Liver (tissue), 3 donors: ENCODE measurements around the gene ALPP.

ENCODE experiments used
- FOXA1 ChIP-seq: IDR thresholded peaks from 2 replicates; pipeline ENCODE4 v1.6.1; 2016; ENCODE audit warnings: antibody characterized with exemption
- GABPA ChIP-seq, 2 donors: IDR thresholded peaks in 1 of 2; conservative IDR thresholded peaks in 1 of 2; 2 replicates each; pipeline ENCODE4 v1.6.1; 2016; ENCODE audit warnings: antibody characterized with exemption in 2 of 2, mild to moderate bottlenecking in 1 of 2, moderate library complexity in 1 of 2
- RXRA ChIP-seq, 2 donors: IDR thresholded peaks; 2 replicates each; pipeline ENCODE4 v1.6.1; 2017 to 2018; ENCODE audit warnings: antibody characterized with exemption in 2 of 2, mild to moderate bottlenecking in 1 of 2
- TF ChIP-seq, protein P1 (sequence below): fragments of 150-350 bp; IDR thresholded peaks from 2 replicates; pipeline ENCODE4 v1.5.1; 2017; ENCODE audit warnings: improper control_type of control experiment, low read depth, low read length; ENCODE audit not compliant: missing input control
- TF ChIP-seq, protein P2 (sequence below): IDR thresholded peaks from 2 replicates; pipeline ENCODE4 v1.6.1; 2016; ENCODE audit warnings: antibody characterized with exemption
- TF ChIP-seq, protein P3 (sequence below): IDR thresholded peaks from 2 replicates; pipeline ENCODE4 v1.6.1; 2016; ENCODE audit warnings: antibody characterized with exemption
- TF ChIP-seq, protein P4 (sequence below): IDR thresholded peaks from 2 replicates; pipeline ENCODE4 v1.6.1; 2016; ENCODE audit warnings: antibody characterized with exemption, mild to moderate bottlenecking
- donor health status: healthy.
- donor health status: healthy.

DNA sequence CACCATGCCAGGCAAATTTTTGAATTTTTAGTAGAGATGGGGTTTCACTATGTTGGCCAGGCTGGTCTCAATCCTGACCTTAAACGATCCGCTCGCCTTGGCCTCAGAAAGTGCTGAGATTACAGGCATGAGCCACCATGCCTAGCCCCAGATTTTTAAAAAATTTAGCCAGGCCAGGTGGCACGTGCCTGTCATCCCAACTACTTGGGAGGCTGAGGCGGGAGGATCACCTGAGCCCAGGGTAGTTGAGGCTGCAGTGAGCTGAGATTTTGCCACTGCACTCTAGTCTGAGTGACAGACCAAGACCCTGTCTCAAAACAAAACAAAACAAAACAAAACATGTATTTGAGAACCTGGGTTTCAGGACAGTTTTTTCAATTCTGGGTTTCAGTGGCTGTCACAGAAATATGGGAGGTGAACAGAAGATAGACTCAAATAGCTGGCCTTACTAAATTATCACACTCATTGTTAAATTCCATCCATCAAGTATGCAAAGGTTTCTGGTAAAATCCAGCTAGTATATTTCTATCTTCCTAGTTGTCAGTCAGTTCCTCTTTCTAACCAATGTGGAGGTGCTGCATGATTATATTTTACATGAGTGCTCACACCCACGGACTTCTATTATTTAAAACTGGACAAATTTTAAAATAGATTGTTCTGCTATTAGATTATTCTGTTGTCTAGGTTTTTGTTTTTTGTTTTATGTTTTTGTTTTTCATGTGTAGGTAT, 33.5 kb downstream of the ALPP start:
- TF ChIP-seq RXRA (IDR thresholded peaks at IDR 0.05) (no peak), GABPA (IDR thresholded peaks at IDR 0.05 in 1 of 2, conservative IDR thresholded peaks at IDR 0.05 in 1 of 2) (no peak), FOXA1 (no peak)
- TF ChIP-seq, protein P1, sequence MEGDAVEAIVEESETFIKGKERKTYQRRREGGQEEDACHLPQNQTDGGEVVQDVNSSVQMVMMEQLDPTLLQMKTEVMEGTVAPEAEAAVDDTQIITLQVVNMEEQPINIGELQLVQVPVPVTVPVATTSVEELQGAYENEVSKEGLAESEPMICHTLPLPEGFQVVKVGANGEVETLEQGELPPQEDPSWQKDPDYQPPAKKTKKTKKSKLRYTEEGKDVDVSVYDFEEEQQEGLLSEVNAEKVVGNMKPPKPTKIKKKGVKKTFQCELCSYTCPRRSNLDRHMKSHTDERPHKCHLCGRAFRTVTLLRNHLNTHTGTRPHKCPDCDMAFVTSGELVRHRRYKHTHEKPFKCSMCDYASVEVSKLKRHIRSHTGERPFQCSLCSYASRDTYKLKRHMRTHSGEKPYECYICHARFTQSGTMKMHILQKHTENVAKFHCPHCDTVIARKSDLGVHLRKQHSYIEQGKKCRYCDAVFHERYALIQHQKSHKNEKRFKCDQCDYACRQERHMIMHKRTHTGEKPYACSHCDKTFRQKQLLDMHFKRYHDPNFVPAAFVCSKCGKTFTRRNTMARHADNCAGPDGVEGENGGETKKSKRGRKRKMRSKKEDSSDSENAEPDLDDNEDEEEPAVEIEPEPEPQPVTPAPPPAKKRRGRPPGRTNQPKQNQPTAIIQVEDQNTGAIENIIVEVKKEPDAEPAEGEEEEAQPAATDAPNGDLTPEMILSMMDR, result no peak
- TF ChIP-seq, protein P2, sequence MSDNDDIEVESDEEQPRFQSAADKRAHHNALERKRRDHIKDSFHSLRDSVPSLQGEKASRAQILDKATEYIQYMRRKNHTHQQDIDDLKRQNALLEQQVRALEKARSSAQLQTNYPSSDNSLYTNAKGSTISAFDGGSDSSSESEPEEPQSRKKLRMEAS, result no peak
- TF ChIP-seq, protein P3, sequence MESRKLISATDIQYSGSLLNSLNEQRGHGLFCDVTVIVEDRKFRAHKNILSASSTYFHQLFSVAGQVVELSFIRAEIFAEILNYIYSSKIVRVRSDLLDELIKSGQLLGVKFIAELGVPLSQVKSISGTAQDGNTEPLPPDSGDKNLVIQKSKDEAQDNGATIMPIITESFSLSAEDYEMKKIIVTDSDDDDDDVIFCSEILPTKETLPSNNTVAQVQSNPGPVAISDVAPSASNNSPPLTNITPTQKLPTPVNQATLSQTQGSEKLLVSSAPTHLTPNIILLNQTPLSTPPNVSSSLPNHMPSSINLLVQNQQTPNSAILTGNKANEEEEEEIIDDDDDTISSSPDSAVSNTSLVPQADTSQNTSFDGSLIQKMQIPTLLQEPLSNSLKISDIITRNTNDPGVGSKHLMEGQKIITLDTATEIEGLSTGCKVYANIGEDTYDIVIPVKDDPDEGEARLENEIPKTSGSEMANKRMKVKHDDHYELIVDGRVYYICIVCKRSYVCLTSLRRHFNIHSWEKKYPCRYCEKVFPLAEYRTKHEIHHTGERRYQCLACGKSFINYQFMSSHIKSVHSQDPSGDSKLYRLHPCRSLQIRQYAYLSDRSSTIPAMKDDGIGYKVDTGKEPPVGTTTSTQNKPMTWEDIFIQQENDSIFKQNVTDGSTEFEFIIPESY, result no peak
- TF ChIP-seq, protein P4, sequence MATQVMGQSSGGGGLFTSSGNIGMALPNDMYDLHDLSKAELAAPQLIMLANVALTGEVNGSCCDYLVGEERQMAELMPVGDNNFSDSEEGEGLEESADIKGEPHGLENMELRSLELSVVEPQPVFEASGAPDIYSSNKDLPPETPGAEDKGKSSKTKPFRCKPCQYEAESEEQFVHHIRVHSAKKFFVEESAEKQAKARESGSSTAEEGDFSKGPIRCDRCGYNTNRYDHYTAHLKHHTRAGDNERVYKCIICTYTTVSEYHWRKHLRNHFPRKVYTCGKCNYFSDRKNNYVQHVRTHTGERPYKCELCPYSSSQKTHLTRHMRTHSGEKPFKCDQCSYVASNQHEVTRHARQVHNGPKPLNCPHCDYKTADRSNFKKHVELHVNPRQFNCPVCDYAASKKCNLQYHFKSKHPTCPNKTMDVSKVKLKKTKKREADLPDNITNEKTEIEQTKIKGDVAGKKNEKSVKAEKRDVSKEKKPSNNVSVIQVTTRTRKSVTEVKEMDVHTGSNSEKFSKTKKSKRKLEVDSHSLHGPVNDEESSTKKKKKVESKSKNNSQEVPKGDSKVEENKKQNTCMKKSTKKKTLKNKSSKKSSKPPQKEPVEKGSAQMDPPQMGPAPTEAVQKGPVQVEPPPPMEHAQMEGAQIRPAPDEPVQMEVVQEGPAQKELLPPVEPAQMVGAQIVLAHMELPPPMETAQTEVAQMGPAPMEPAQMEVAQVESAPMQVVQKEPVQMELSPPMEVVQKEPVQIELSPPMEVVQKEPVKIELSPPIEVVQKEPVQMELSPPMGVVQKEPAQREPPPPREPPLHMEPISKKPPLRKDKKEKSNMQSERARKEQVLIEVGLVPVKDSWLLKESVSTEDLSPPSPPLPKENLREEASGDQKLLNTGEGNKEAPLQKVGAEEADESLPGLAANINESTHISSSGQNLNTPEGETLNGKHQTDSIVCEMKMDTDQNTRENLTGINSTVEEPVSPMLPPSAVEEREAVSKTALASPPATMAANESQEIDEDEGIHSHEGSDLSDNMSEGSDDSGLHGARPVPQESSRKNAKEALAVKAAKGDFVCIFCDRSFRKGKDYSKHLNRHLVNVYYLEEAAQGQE, result no peak
